Activated CD8-positive, alpha-beta memory T cell treated with anti-CD3 and anti-CD28 coated beads for 24 hours (primary cell): ENCODE results near the gene CYSTM1.

Source experiments
- DNase-seq: peaks from one replicate; pipeline ENCODE4 v3.0.0-alpha.2; 2020

CYSTM1 gene

DNA sequence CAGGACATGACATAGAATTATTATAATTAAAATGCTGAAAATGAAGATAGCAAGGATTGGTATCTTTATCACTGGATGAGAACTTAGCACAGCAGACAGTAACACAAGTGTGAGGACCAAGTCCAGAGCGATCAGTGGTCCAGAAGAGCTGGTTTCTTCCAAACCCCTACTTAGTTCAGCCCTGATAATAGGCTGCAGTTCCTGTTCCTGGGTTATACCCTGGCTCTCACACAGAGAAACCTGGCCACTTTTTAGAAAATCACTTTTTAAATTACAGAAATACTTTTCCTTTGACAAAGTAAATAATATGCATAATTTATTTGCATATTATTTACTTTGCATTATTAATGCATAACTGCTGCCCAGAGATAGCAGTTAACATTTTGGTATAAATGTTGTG lies 40.3 kb downstream of the CYSTM1 start:
- no peak for DNase-seq

GRCh38 chr5:140216478-140217074 lies 41.6 kb downstream of the CYSTM1 start:
- DNase-seq, result no peak

DNA sequence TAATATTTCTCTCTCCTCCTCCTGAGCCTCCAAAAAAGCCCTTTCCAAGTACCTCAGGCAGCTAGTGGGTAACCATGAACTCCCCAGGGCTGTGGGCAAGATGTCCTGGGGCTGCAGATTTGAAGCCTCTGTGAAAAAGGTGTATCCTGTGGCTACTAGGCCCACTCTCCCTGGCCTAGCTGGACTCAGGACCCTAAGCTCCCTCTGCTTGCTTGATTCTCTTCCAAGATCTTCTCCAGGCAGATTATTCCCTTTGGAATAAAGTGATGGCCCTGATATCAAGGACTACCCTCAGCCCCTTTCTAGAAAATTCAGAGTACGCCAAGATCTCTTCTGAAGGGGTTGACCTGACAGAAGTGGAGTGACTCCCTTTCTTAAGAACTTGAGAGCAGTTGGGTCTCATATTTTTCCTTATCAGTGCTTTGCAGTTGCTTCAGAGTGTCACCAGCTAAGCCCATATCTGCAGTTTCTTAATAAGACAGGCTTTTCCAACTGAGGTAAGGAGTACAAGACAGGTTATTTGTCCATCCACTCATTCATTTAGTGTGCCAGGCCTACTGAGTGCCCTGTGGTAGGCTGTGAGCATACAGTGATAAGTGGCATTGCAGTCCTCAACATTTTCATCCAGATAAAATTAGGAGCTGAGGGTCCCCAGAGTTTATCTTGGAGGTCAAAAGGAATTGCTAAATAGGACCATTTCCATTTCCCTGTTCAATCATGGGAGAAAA lies 42.5 kb downstream of the CYSTM1 start:
- DNase-seq, result no peak

GRCh38 chr5:140219068-140219991 lies 44.3 kb downstream of the CYSTM1 start:
- DNase-seq, result no peak

GRCh38 chr5:140220032-140220697 lies 45.2 kb downstream of the CYSTM1 start:
- no peak for DNase-seq

DNA sequence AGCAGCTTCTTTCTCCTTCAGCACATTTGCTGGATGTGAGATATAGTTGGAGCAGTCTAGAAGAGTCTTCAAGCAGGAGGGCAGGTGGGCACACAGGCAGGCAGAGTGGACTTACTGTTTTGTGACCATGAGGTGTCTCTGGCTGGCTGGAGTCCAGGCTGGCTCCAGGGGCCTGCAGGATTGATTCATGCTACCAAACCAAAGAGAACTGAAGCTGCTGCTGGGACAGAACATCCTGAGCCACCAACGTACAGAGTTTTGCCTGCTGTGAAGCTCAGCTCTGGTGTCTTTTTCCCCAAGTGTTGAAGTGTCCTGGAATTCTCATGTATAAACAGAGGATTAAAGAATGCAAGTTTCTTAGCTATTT lies 45.7 kb downstream of the CYSTM1 start:
- no peak for DNase-seq

GRCh38 chr5:140221697-140222223 lies 46.8 kb downstream of the CYSTM1 start:
- no peak for DNase-seq

DNA sequence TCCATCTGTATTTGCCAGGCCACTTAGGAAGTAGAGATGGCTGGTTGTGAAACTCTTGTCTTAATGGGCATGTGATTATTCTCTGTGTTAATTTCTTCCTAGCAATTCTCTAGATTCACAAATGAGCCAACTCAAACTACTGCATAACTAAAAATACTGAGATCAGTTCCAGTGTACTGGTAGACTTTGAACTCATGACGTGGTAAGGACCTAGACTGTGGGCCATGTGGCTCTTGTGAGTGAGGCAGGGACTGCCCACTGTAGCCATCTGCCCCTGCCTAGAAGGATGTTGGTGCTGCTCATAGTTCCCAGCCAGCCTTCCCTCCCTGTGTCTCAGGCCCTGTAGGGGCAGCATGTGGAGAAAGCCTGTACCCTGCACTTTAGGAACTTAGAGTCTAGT lies 47.4 kb downstream of the CYSTM1 start:
- no peak for DNase-seq

- no peak for DNase-seq
Observed at GRCh38 chr5:140223567-140223966, 48.6 kb downstream of the CYSTM1 start.

- no peak for DNase-seq
Observed at GRCh38 chr5:140224658-140225057, 49.7 kb downstream of the CYSTM1 start.

- DNase-seq, result no peak
Observed at GRCh38 chr5:140225396-140225795, 50.4 kb downstream of the CYSTM1 start.

- no peak for DNase-seq
Observed at GRCh38 chr5:140227046-140227445, 52.1 kb downstream of the CYSTM1 start.

- DNase-seq, result no peak
Observed at GRCh38 chr5:140228364-140228837, 53.4 kb downstream of the CYSTM1 start.

DNA sequence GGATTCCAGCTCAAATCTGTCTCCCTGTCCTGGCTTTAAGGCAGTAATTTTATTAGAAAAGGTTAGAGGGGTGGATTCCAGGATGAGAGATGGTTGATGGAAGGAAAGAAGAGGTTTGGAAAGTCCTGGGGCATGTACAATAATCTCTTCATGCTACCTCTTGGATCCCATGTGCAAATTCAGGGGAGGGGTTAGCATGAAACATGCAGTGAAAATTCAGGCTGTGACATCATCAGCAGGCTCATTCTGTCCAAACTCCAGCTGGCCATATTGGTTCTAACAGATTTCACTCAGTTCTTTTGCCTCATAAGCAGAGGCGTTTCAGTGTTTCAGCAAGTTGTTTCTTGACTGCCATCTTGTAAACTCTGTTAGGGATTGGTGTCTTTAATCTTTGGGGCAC lies 55.4 kb downstream of the CYSTM1 start:
- DNase-seq, result no peak

GRCh38 chr5:140232731-140233130 lies 57.7 kb downstream of the CYSTM1 start:
- DNase-seq, result no peak

GRCh38 chr5:140234377-140234989 lies 59.5 kb downstream of the CYSTM1 start:
- no peak for DNase-seq

GRCh38 chr5:140235791-140236551 lies 61.0 kb downstream of the CYSTM1 start:
- no peak for DNase-seq

- no peak for DNase-seq
Observed at GRCh38 chr5:140236891-140237598, 62.1 kb downstream of the CYSTM1 start.

GRCh38 chr5:140238756-140239155 lies 63.8 kb downstream of the CYSTM1 start:
- DNase-seq, result no peak

DNA sequence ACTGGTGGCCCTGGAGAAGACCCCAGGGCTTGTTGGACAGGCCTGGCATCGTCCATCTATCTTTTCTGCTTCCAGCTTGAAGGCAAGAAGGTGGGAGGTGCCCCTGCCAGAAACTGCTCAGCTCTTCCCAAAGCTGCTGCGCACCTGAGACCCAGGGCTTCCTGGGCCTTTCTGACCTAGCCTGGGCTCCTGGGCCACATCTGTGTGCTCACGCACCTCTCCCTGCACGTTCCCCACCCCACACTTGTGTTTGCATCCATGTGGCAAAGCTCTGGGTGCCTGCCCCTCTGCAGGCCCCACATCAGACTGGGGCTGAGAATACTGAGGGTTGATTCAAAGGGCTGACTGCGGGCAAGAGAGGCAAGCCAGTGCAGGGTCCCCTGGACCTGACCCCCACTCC lies 64.5 kb downstream of the CYSTM1 start:
- DNase-seq, result no peak
